ENCODE data around the gene ZNF324B.
A peak's percentile ranks its signal among the peaks of the same experiment; 100 is the strongest.
"Not testable (repeated sequence)": the region's sequence is repeated elsewhere in the genome, so short reads cannot be mapped to it uniquely, and the experiment has no call there.

ZNF324B gene

DNA sequence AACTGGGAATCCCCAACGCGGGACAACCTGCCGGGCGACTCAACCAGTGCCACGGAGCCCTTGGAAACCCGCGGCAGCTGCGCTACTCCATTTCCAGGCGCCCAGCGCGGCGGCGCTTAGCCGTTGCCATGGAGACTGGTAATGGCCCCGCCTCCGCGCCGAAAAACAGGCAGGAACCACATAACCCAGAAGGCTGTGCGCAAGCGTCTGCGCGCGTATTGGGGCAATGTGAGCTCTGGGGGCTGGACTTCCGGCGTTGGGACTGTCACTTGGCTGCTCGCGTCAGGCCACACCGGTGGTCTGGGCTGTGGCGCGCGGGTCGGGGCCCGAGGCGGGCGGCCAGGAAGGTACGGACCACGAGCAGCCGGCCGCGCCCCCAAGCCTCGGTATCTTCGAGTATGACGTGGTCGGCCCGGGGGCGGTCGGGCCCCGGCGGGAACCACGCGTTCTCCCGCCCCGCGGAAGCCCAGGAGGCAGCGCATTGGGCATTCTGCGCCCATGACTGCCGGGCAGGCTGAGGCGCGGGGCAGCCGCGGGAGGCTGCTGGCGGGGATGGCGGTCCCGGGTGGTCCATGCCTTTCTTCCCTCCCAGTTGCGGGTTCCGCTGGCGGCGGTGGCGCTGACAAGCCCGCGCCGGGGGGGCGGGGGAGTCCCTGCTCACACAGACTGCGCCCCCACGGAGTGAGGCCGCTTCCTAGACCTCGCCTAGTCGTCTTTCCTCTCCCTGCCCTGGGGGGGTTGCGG lies at the start of gene ZNF324B:
TSS of gene ZNF324B (plus strand) at position 265 of the 744 bp plus-strand sequence. CDS start 2,080 bp downstream, outside the sequence.
- DNase-seq, result peak; percentile 93

DNA sequence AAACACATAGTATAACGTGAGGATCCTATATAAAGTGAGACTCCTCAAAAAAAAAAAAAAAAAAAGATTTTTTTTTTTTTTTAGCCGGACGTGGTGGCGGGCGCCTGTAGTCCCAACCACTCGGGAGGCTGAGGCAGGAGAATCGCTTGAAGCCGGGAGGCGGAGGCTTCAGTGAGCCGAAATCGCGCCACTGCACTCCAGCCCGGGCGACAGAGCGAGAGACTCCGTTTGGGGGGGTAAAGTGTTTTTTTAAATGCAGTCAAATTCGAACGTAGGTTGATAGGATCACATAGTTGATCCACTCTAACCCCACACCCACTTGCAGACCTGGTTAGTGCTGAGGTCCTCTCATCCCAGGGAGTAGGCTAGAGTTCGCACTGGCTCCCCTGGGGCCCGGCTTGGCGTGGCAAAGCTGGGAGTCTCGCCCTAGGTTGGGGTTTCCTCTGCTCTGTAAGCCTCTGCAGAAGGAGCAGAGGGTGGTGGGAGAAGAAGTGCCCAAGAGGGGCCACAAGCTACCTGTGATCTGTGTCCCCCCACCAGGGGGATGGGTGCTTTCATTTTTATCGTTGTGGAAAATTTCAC lies 49.5 kb upstream of the ZNF324B start:
- DNase-seq, result no peak

DNA sequence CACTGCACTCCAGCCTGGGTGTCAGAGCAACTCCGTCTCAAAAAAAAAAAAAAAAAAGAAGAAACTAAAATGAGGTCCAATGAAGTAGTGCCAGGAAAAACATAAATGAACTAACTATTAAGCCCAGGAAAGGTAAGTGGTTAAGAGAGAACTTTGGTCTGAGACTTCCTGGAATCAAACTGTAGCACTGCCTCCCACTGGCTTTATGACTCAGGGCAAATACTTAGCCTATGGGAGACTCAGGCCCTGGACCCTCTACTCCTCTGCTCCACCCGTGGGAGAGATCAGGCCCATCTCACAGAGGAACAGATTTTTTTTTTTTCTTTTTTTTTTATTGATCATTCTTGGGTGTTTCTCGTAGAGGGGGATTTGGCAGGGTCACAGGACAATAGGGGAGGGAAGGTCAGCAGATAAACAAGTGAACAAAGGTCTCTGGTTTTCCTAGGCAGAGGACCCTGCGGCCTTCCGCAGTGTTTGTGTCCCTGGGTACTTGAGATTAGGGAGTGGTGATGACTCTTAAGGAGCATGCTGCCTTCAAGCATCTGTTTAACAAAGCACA lies 47.4 kb upstream of the ZNF324B start:
- not testable (repeated sequence) for DNase-seq

DNA sequence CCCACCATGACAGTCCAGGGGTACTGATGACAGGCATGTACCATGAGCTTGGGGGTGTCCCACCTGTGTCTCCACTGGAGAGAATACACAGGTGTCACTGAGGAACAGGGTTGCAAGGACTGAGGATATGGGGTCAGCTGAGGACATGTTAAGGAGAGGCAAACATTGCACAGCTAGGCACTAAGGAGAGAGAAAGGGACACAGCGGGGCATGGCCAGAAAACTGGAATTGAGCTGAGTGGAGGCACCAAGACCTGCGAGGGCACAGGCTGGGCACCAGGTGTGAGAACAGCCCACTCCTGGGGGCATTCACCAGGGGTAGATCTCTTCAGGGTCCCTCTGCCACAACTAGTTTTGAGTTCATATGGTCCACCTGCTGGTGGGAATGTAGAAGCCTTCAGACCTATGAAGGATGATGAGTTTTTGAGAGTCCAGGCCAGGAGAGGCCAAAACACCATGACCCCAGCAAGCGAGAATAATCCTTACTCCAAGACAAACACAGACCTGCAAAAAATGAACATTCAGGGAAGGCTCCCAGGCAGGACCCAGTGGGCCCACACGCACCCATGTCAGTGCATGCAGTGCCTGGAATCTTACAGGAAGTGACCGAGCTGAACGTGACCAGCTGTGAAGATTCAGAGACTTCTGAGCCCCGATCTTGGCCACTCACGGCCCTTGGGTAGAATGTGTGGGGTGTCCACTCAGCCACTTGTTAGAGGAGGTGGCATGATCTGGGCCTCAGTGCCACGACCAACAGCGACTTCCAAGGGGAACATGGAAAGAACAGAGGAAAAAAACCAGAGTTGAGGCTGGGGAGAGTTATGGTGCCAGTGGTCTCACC lies 44.4 kb upstream of the ZNF324B start:
- no peak for DNase-seq

DNA sequence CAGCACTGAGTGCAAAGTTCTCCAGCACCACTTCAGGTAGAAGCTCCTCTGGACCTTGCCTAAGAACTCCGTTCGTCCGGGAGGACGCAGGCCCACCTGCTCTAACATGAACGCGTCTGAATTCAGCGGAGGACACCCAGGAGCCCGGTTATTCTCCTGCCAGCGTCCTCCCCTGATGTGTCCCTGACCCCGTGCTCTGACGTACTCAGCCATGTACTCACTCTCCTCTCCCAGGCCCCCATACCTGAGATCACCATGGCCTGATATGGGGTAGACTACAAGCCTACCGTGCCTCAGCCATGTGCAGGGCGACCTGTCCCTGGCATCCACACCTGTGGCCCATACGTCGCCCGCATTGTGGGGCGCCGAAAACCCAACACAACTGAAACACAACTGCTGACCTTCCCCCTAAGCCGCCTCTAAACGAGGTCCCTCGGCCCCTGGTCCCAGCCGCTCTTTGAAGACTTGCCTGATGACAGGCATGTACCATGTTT lies 43.7 kb upstream of the ZNF324B start:
- no peak for DNase-seq

DNA sequence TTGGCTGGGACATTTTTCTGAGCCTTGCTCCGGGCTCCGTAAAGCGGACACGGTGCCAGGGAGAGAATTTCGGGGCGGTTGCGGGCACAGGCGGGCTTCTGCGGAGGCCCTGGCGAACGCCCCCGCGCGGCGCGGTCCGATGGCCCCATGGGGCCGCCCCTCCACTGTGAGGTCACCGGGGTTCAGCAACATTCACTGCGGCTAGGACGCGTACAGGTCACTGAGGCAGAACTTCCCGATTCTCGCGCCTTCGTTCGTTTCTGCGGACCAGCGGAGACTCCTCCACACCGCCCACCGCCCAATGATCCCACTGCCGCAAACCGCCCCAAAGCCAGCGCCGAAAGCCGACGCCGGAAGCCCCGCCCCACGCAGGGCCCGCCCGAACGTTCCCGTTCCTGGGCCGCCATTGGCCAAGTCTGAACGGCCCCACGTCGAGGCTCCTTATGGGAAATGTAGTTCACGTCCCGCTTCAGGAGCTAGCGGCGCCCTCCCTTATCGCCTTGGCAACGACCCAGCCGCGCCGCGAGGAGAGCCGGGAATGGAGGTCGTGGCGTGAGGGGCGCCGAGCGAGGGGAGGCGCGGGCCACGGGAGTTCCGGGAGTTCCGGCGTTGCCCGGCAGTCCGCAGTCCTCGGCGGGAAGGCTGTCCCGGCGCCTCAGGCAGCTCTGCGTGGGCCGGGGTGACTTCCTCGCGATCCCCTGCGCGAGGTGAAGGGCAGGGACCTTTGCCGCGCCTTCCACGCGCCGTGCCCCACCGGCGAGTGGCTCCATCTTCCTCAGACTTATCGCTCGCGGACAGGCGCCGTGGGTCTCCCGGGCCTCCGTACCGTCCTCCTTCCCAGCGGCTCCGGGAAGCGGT lies 43.0 kb upstream of the ZNF324B start, which contains the start of gene ZNF584:
TSS of gene ZNF584 (plus strand) at position 498 of the 858 bp plus-strand sequence. CDS start 499 bp downstream, outside the sequence.
- peak; percentile 90 for DNase-seq

DNA sequence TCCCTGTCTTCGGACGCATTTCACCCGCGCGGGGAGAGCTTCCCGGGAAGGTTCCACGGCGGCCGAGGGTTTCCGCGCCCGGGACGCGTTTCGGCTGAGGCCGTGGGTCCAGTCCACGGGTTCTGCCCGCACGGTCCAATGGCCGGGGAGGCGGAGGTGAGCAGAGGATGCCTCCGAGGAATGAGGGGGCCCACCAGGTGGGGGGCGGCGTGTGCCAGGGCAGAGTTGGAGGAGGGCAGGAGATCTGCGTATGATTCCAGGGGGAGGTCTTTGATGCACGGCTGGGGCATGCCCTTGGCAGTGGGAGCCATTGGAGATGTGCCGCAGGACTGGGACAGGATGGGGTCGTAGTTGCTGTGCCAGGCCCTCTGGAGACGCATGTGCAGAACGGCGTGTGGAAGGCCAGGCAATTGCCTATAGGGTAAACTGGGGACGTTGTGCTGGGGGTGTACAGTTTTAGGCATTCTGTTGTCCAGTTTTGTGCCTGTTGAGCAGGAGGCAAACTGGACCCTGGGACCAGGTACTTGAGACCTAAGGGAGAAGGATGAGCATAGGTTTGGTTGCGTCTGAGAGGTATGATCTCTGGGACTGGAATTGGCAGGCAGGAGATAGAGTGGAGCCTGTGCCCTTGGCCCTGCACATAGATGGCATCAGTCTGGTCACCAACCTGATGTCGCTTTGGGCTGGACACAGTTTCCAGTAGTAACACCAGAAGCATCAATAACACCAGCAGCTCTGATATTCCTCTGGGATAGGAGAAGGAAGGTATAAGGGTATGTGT lies 42.2 kb upstream of the ZNF324B start:
- DNase-seq, result no peak

DNA sequence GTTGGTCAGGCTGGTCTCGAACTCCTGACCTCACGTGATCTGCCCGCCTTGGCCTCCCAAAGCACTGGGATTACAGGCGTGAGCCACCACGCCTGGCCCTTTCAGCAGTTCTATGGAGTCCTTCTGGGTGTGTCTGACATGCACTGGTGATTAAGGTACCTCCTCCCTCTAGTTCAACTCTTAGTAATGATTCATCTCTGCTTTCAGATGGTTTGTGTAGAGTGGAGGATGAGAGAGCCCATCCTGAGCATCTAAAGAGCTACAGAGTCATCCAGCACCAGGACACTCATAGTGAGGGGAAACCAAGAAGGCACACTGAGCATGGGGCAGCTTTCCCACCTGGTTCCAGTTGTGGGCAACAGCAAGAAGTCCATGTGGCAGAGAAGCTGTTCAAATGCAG lies 34.8 kb upstream of the ZNF324B start:
- DNase-seq, result no peak

DNA sequence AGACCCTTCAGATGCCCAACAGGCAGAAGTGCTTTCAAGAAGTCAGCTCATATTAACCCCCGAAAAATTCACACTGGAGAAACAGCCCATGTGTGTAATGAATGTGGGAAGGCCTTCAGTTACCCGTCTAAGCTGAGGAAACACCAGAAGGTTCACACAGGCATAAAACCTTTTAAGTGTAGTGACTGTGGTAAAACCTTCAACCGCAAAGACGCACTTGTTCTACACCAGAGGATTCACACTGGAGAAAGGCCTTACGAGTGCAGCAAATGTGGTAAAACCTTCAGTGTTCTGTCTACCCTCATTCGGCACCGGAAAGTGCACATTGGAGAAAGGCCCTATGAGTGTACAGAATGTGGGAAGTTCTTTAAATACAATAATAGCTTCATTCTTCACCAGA lies 34.4 kb upstream of the ZNF324B start:
- no peak for DNase-seq

DNA sequence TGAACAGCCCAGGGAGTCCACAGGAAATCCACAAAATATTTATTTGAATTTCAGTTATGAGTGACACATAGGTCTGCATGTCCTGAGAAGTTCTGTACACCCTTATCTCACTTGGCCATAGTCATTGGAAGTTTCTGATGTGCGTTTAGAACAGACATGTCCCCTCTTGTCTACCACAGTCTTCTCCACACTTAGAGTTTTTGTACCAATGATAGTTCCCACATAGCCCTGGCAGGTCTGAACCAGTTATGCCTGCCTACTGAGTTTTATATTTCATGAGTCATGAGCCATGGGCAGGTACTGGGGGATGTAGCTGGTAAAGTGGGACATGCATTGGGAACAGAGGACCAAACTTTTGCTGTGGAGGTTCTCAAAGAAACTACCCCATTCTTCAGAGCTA lies 22.8 kb upstream of the ZNF324B start:
- DNase-seq, result no peak

DNA sequence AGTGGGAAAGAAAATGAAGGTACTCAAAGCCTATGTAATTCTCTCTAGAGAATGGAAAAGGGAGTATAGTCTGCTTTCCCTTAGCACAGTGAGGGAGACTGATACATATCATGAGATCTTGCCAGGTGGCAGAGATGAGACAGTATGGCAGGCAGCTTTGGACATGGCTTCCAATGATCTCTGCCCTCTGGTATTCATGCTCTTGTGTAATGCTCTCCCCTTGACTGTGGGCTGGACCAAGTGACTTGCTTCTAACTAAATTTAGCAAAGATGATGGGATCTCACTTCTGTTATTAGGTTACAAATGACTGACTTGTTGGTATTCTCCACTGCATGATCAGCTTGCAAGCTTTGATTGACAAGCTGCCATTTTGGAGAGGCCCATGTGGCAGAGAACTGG lies 21.7 kb upstream of the ZNF324B start:
- DNase-seq, result no peak

DNA sequence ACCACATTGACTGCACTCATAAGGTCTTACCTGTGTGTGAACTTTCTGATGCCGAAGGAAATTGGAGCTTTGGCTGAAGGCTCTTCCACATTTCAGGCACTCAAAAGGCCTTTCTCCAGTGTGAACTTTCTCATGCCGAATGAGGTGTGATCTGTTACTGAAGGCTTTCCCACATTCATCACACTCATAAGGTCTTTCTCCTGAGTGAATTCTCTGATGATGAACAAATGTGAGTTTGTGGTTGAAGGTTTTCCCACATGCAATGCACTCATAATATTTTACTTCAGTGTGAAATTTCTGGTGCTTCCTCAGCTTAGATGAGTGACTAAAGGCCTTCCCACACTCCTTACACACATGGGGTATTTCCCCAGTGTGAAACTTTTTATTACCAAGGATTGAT lies 17.2 kb upstream of the ZNF324B start:
- DNase-seq, result no peak

DNA sequence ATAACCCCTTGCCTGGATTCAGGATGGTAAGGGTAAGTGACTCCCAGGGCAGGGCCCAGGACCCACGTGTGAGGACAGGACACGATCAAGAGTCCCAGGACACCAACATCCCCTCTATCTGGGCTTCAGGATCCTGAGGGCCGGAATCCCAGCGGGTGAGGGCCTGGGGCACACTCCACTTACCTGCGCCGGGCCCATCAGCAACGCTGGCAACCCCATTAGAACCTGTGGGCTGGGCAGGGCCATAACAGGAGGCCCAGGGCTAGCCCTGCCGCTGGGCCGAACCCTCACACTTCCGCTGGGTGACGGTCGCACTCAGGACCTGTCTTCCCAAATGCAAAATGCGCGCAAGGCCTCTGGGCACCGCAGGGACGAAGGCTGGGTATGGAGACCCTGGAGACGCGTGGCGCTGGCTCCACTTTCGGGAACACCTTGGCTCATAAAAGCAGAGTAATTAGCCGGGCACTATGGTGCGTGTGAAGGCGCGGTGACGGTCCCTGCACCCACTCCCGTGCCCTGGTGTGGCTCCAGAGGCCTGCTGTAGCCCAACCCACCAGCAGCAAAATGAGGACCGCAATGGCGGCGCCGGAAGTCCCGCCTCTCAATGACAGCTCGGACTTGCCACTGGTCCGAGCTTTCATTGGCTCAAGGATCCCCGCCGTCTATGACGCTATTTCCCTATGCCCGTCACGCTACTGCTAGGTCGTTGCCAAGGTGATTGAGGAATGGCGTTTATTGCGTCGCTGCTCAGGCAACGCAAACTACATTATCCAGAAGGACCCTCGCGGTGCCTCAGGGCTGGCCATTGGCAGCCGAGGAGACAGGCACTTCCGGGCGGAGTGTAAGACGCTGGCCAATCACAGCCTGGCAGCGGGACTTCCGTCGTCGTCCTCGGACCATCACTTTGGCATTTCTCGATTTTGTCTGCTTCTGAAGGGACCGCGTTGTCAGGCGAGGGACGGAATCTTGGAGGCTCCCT lies 11.6 kb upstream of the ZNF324B start, which contains the start of gene ZNF132:
TSS of gene ZNF132 (minus strand) at position 578 of the 979 bp plus-strand sequence. CDS start at position 246, 332 bp downstream.
- peak; percentile 90 for DNase-seq

DNA sequence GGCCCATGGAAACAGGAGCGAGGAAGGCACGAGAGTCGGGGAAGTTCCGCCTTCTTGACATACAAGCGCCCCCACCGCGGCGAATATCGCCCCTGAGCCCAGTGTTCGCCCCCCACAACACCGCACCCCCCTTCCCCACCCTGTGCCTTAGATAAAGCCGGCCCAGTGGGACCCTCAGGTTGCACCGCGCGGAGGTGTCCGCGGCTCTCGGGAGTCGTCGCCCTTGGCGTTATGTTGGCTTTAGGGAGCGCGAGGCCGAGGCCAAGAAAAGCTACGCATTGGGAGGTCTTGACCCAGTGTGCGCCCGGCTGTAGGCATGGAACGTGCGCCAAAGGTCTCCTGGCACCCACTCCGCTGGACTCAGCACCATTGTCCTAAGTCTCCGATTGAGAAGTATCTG lies 10.9 kb upstream of the ZNF324B start:
- no peak for DNase-seq

DNA sequence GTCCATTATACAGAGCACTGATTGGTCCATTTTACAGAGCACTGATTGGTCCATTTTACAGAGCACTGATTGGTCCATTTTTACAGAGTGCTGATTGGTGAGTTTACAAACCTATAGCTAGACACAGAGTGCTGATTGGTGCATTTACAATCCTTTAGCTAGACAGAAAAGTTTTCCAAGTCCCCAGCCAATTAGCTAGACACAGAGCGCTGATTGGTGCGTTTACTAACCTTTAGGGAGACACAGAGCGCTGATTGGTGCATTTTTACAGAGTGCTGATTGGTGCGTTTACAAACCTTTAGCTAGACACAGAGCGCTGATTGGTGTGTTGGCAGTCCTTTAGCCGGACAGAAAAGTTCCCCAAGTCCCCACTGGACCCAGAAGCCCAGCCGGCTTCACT lies 8.4 kb upstream of the ZNF324B start:
- not testable (repeated sequence) for DNase-seq

DNA sequence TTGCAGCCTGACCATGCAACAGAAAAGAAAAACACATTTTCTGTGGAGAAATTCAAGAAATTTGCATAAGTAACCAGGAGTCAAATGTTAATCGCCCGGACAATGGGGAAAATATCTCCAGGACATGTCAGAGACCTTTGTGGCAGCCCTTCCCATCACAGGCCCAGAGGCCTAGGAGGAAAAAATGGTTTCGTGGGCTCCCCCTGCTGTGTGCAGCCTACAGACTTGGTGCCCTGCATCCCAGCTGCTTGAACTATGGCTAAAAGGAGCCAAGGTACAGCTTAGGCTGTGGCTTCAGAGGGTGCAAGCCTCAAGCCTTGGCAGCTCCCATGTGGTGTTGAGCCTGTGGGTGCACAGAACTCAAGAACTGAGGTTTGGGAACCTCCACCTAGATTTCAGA lies 2.6 kb upstream of the ZNF324B start:
- DNase-seq, result not testable (repeated sequence)

DNA sequence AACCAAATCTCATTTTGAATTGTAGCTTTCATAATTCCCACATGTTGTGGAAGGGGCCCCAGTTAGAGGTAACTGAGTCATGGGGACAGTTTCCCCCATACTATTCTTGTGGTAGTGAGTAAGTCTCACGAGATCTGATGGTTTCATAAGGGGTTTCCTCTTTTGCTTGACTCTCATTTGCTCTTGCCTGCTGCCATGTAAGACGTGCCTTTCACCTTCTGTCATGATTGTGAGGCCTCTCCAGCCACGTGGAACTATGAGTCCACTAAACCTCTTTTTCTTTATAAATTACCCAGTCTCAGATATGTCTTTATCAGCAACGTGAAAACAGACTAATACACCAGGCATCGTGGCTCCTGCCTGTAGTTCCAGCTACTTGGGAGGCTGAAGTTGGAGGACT lies 1.4 kb upstream of the ZNF324B start:
- DNase-seq, result not testable (repeated sequence)

DNA sequence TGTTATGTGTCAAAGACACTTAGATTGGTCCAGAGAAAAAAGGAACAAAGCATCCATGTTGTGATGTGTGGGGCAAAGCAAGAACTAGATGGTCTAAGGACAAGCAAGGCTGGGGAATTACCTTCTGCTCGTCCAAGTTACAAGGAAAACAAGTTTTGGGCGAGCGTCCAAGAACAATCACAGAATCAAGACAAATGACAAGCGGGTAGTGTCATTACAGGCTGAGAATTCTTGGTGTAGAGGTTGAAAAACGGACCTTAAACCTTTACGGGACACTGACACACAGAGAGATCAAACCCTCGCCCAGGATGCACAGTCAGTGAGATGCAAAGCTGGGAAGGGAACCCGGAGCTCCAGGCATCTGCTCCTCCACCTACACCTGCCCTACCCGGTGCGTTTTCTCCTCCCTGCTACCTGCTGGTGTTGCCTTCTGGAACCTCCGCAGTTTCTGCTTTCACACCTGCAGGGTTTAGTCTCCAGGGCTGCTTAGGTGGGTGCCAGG lies 515 bp upstream of the ZNF324B start:
- DNase-seq, result no peak

DNA sequence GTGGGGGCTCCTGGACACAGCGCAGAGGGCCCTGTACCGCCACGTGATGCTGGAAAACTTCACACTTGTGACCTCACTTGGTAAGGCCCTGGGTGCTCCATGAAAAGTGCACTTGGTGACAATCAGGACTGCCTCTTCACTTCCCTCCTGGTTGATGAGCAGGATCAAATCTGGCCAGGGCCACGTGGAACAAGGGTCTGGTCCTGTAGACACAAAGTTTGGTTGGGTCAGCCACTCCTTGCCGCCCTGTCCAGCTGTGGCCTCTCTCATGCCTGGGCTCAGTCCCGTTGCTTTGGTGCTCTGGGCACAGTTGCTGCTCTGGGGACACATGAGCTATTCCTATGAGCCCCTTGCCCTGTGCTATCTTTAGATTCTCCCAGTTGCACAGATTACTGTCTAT lies 2.3 kb downstream of the ZNF324B start:
- DNase-seq, result no peak

DNA sequence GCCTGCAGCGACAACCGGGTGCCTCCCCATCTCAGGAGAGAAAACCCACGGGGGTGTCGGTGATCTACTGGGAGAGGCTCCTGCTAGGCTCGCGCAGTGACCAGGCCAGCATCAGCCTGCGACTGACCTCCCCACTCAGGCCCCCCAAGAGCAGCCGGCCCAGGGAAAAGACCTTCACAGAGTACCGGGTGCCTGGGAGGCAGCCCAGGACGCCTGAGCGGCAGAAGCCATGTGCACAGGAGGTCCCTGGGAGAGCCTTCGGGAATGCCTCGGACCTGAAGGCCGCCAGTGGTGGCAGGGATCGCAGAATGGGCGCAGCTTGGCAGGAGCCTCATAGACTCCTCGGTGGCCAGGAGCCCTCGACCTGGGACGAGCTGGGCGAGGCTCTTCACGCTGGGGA lies 3.9 kb downstream of the ZNF324B start:
- DNase-seq, result no peak
